Stimulated activated CD4-positive, alpha-beta T cell treated with anti-CD3 and anti-CD28 coated beads, TNF-alpha, amount 100 ng/mL, for 24 hours (primary cell): Measurements from ENCODE around the gene ABHD5.

Source experiments
- DNase-seq, 3 experiments: peaks; one replicate each; pipeline ENCODE4 v3.0.0-alpha.2; 2020; ENCODE audit warnings: low read depth in 3 of 3

ABHD5 gene

GRCh38 chr3:43779850-43780249, 89.1 kb downstream of the ABHD5 start:
- DNase-seq = no peak

GRCh38 chr3:43782541-43782940, 91.8 kb downstream of the ABHD5 start:
- no peak for DNase-seq
